Mammary epithelial cell (primary cell): ENCODE measurements around the gene PHLDA1.

ENCODE experiments used
- EZH2 ChIP-seq: IDR thresholded peaks from 2 replicates; pipeline ENCODE4 v1.6.1; 2012; ENCODE audit warnings: low read length, inconsistent platforms, borderline replicate concordance
- TF ChIP-seq, protein P1 (sequence below), 2 donors: IDR thresholded peaks in 1 of 2; conservative IDR thresholded peaks in 1 of 2; 2 replicates each; pipeline ENCODE4 v1.5.1; 2011 to 2012; ENCODE audit warnings: inconsistent platforms in 2 of 2, low read length in 2 of 2, mild to moderate bottlenecking in 2 of 2, control low read depth in 1 of 2, low read depth in 1 of 2; ENCODE audit not compliant: insufficient read depth in 1 of 2; ENCODE audit errors: extremely low read depth in 1 of 2

DNA sequence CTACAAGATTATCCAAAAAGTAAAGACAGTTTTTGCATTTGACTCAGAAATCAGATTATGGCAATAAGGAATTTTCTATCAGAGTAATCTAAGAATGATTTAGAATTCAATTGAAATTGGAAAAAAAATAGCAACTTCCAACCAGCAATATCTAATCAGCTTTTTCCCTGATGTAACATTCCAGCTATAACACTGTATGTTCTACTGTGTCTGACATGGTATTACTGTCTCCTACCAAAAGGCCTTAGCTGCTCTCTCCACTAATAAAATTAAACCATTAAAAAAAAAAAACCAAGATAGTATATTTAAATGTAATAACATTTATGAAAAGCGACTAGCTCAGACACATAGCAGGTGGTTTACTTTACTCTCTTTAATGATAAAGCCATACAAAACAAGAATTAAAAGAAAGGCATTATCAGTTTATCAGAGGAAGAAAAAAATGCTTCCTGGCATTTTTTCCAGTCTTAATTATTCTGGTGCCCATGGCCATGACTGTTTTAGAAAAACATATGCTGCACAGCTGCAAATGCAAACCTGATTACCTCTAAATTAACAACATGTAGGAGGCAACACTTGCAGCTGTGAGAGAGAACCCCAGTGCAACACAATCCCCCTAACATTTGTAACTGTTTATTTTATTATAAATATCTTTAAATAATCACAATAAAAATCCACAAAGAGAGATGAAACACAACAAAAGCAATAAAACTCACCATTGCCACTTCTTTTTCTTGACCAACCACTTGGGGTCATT, 28.8 kb downstream of the PHLDA1 start:
- TF ChIP-seq, protein P1, sequence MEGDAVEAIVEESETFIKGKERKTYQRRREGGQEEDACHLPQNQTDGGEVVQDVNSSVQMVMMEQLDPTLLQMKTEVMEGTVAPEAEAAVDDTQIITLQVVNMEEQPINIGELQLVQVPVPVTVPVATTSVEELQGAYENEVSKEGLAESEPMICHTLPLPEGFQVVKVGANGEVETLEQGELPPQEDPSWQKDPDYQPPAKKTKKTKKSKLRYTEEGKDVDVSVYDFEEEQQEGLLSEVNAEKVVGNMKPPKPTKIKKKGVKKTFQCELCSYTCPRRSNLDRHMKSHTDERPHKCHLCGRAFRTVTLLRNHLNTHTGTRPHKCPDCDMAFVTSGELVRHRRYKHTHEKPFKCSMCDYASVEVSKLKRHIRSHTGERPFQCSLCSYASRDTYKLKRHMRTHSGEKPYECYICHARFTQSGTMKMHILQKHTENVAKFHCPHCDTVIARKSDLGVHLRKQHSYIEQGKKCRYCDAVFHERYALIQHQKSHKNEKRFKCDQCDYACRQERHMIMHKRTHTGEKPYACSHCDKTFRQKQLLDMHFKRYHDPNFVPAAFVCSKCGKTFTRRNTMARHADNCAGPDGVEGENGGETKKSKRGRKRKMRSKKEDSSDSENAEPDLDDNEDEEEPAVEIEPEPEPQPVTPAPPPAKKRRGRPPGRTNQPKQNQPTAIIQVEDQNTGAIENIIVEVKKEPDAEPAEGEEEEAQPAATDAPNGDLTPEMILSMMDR (conservative IDR thresholded peaks at IDR 0.05 in 1 of 2, IDR thresholded peaks at IDR 0.05 in 1 of 2; ENCODE audit: extremely low read depth in 1 of 2, insufficient read depth in 1 of 2, low read depth in 1 of 2, low read length in 2 of 2) = no peak
- no peak for TF ChIP-seq EZH2
